ENCODE data around the gene CLEC1A. TPM values are rescaled to one million over a fixed set of nuclear protein-coding genes. Genes with fewer than 3 reads are reported as not detected.

Gene CLEC1A
- total and polyA plus RNA-seq, 12 donors: 1.4 to 5.6 (median 3.3) TPM

DNA sequence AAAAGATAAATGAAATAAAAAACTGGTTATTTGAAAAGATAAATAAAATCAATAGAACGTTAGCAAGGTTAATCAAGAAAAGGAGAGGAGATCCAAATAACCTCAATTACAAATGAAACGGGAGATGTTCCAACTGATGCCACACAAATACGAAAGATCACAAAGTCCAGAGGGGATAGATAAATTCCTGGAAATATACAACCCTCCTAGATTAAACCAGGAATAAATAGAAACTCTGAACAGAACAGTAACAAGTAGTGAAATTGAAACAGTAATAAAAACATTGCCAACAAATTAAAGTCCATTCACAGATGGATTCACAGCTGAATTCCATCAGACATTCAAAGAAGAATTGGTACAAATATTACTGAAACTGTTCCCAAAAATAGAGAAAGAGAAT lies 12.4 kb downstream of the CLEC1A start:
- 72 to 81% (median 74%) methylated on average over 3 of the region's 3 CpGs for WGBS, 4 donors
- intact Hi-C loops (cut with DNase I): no loop called here

DNA sequence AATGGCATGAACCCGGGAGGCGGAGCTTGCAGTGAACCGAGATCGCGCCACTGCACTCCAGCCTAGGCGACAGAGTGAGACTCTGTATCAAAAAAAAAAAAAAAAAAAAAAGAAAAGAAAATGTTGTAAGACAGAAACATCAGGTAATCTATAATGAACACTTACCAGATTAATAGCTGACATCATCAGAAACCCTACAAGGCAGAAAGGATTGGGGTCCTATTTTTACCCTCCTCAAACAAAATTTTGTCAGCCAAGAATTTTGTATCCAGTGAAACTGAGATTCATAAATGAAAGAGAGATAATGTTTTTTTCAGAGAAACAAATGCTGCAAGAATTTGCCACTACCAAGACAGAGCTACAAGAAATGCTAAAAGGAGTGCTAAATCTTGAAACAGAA lies 14.1 kb downstream of the CLEC1A start:
- WGBS, 4 donors: 76 to 92% (median 81%) methylated on average over 6 of the region's 6 CpGs
- intact Hi-C loops (cut with DNase I): no loop called here
- Histone ChIP-seq H3K27ac (no peak overlapping the region), H3K9me3 (replicated peaks in 1 of 3) (no peaks in the 10 kb centered on the region), H3K36me3 (replicated peaks in 1 of 2) (no peaks in the 10 kb centered on the region), H3K4me1 (replicated peaks in 1 of 2) (no peaks in the 10 kb centered on the region), H3K27me3 (no peaks in the 10 kb centered on the region), H3K4me3 (no peak overlapping the region)
- DNase-seq: no peak
- no peak for TF ChIP-seq POLR2A (IDR thresholded peaks at IDR 0.05)
- TF ChIP-seq CTCF (IDR thresholded peaks at IDR 0.05): no peak

More for the DNA sequence above, 12.4 kb downstream of the CLEC1A start:
- no peaks in the 10 kb centered on the region for H3K27me3 ChIP-seq
- no peaks in the 10 kb centered on the region for H3K4me1 ChIP-seq (replicated peaks in 1 of 2)
- no peak overlapping the region for H3K4me3 ChIP-seq
- no peaks in the 10 kb centered on the region for H3K9me3 ChIP-seq (replicated peaks in 1 of 3)
- no peak for DNase-seq
- H3K27ac ChIP-seq: no peak overlapping the region
- TF ChIP-seq POLR2A (IDR thresholded peaks at IDR 0.05) (no peak), CTCF (IDR thresholded peaks at IDR 0.05) (no peak)
- no peaks in the 10 kb centered on the region for H3K36me3 ChIP-seq (replicated peaks in 1 of 2)

GRCh38 chr12:10082117-10082874 lies 16.5 kb downstream of the CLEC1A start:
- H3K4me1 ChIP-seq (replicated peaks in 1 of 2): no peaks in the 10 kb centered on the region
- H3K36me3 ChIP-seq (replicated peaks in 1 of 2): no peaks in the 10 kb centered on the region
- WGBS, 4 donors: 67 to 84% (median 74%) methylated on average over 5 of the region's 5 CpGs
- H3K9me3 ChIP-seq (replicated peaks in 1 of 3): no peaks in the 10 kb centered on the region
- no peak overlapping the region for H3K4me3 ChIP-seq
- TF ChIP-seq CTCF (IDR thresholded peaks at IDR 0.05) (no peak), POLR2A (IDR thresholded peaks at IDR 0.05) (no peak)
- H3K27ac ChIP-seq: no peak overlapping the region
- intact Hi-C loops (cut with DNase I): no loop called here
- DNase-seq: no peak
- no peaks in the 10 kb centered on the region for H3K27me3 ChIP-seq

DNA sequence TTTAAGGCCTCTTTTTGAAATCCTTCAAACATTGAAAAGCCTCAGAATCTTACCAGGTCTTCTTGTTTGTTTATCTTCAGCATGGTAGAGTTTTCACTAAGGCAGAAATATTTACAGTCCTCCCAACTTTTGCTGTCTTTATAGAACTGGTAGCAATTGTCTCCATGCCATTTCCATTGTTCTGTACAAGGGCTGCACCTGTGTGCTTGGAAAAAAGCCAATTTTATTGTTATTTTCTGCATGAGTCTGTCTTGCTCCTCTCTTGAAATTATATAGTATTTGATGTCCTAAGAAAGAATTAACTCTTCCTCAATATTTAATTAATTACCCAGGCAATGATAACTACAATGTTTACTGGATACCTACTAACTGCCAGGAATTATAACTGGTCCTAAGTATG lies 23.3 kb downstream of the CLEC1A start:
- no peak for DNase-seq
- Histone ChIP-seq H3K27ac (no peak overlapping the region), H3K36me3 (replicated peaks in 1 of 2) (no peaks in the 10 kb centered on the region), H3K27me3 (no peaks in the 10 kb centered on the region), H3K4me1 (replicated peaks in 1 of 2) (no peaks in the 10 kb centered on the region), H3K9me3 (replicated peaks in 1 of 3) (no peaks in the 10 kb centered on the region), H3K4me3 (no peak overlapping the region)
- TF ChIP-seq CTCF (IDR thresholded peaks at IDR 0.05) (no peak), POLR2A (IDR thresholded peaks at IDR 0.05) (no peak)
- intact Hi-C loops (cut with DNase I): no loop called here

Data from adrenal gland (tissue), 12 donors.